Natural killer cell (primary cell): ENCODE data around the gene P4HB. TPM values are rescaled to one million over a fixed set of nuclear protein-coding genes. Genes with fewer than 3 reads are reported as not detected.

Experiments
- ATAC-seq, 3 donors: fragments of 150-1000 bp in 2 of 3; fragments of 200-7000 bp in 1 of 3; cut with Tn5 transposase; 1 replicate in 1 of 3; 2 replicates in 2 of 3; pipeline ENCODE4 v1.10.0; 2021; ENCODE audit warnings: mild to moderate bottlenecking in 2 of 3, moderate library complexity in 2 of 3
- DNase-seq, 2 donors: peaks; one replicate each; pipeline versions ENCODE4 v3.0.0 to v3.0.0-alpha.2; 2013 to 2021; ENCODE audit warnings: mixed read lengths in 1 of 2
- H3K27ac ChIP-seq: one replicate; pipeline ENCODE4 v1.5.1; 2013; ENCODE audit warnings: mild to moderate bottlenecking, low read length
- H3K27me3 ChIP-seq: one replicate; pipeline ENCODE4 v1.6.1; 2013; ENCODE audit warnings: low read length; ENCODE audit not compliant: control insufficient read depth, insufficient read depth
- H3K36me3 ChIP-seq: one replicate; pipeline ENCODE4 v1.6.1; 2013; ENCODE audit warnings: low read length; ENCODE audit not compliant: control insufficient read depth, insufficient read depth
- H3K4me1 ChIP-seq: one replicate; pipeline ENCODE4 v1.6.1; 2013; ENCODE audit warnings: low read length; ENCODE audit not compliant: control insufficient read depth, insufficient read depth
- H3K4me3 ChIP-seq: one replicate; pipeline ENCODE4 v1.5.1; 2013; ENCODE audit warnings: low read length
- H3K9me3 ChIP-seq: one replicate; pipeline ENCODE4 v1.6.1; 2013; ENCODE audit warnings: low read length; ENCODE audit not compliant: control insufficient read depth, insufficient read depth
- H3K27ac Mint-ChIP-seq, 2 donors: one replicate each; pipeline ENCODE4 v1.8.0; 2022; ENCODE audit warnings: mild to moderate bottlenecking in 2 of 2, mixed read lengths in 2 of 2, moderate library complexity in 1 of 2
- H3K27me3 Mint-ChIP-seq, 2 donors: one replicate each; pipeline ENCODE4 v1.8.0; 2022; ENCODE audit warnings: low read depth in 2 of 2, mixed read lengths in 2 of 2
- H3K36me3 Mint-ChIP-seq: one replicate; pipeline ENCODE4 v1.8.0; 2022; ENCODE audit warnings: mixed read lengths
- H3K4me1 Mint-ChIP-seq, 2 donors: one replicate each; pipeline ENCODE4 v1.8.0; 2022; ENCODE audit warnings: mixed read lengths in 2 of 2
- H3K4me3 Mint-ChIP-seq: one replicate; pipeline ENCODE4 v1.8.0; 2022; ENCODE audit warnings: mild to moderate bottlenecking, moderate library complexity, mixed read lengths
- H3K9me3 Mint-ChIP-seq, 2 donors: one replicate each; pipeline ENCODE4 v1.8.0; 2022; ENCODE audit warnings: mixed read lengths in 2 of 2
- CTCF ChIP-seq: fragments of 200-600 bp; IDR thresholded peaks from one replicate; pipeline ENCODE4 v1.8.0; 2022; ENCODE audit warnings: antibody characterized with exemption
- WGBS: methylation state at CpG from one replicate; pipeline ENCODE4 v1.1.7; 2013; ENCODE audit warnings: missing lambda C conversion rate; ENCODE audit not compliant: insufficient coverage; 5-methylcytosine and 5-hydroxymethylcytosine counted together
- intact Hi-C: fragments of 100-400 bp; cut with micrococcal nuclease; formaldehyde crosslinking; loops from one replicate; pipeline ENCODE4 v1.14.2; 2022
- total RNA-seq, 4 donors: library from RNA; stranded (reverse); fragments of 120-200 nt in 1 of 4; gene quantifications; one replicate each; pipeline versions ENCODE4 v1.2.3 to v1.2.4, GENCODE V29; 2013 to 2022

The P4HB gene
- total RNA-seq, 3 donors from 2014 or later (not counting 1 experiment from before 2014, with no cell fraction given), result 334 to 468 (median 386) TPM

- peaks cover 8% of the 10 kb centered on the region for H3K27me3 ChIP-seq
- TF ChIP-seq CTCF, result no peak
- no peaks in the 10 kb centered on the region for H3K9me3 ChIP-seq
- no peak for DNase-seq
- H3K4me1 ChIP-seq, result peaks cover 5% of the 10 kb centered on the region
- peaks cover 20% of the 10 kb centered on the region for H3K36me3 ChIP-seq
- Mint-ChIP-seq H3K27me3 (peaks cover 7 to 8% of the 10 kb centered on the region in 2 donors), H3K27ac (no peak overlapping the region), H3K4me3 (no peak overlapping the region), H3K36me3 (no peaks in the 10 kb centered on the region), H3K4me1 (no peaks in the 10 kb centered on the region), H3K9me3 (no peaks in the 10 kb centered on the region)
- intact Hi-C loops, result no loop called here
- H3K4me3 ChIP-seq, result no peak overlapping the region
- peak in 1 of 3 donors; percentile 4 for ATAC-seq
- H3K27ac ChIP-seq, result no peak overlapping the region
- 56% methylated on average over 21 of the region's 21 CpGs for WGBS
These were observed 41.1 kb upstream of the P4HB start for GRCh38 chr17:81901167-81902022.

- no peaks in the 10 kb centered on the region for H3K9me3 Mint-ChIP-seq
- peaks cover 5% of the 10 kb centered on the region for H3K4me1 ChIP-seq
- H3K9me3 ChIP-seq, result no peaks in the 10 kb centered on the region
- peaks cover 8% of the 10 kb centered on the region for H3K27me3 ChIP-seq
- intact Hi-C loops, result no loop called here
- TF ChIP-seq CTCF, result no peak
- H3K36me3 ChIP-seq, result peaks cover 23% of the 10 kb centered on the region
- peaks cover 7 to 8% of the 10 kb centered on the region in 2 donors for H3K27me3 Mint-ChIP-seq
- ATAC-seq, result no peak
- 91% methylated on average over 18 of the region's 18 CpGs for WGBS
- H3K4me3 ChIP-seq, result no peak overlapping the region
- no peak overlapping the region for H3K4me3 Mint-ChIP-seq
- no peak overlapping the region for H3K27ac ChIP-seq
- DNase-seq, result no peak
- H3K27ac Mint-ChIP-seq, result no peak overlapping the region
- H3K4me1 Mint-ChIP-seq, result no peaks in the 10 kb centered on the region
- no peaks in the 10 kb centered on the region for H3K36me3 Mint-ChIP-seq
These were observed 40.0 kb upstream of the P4HB start for GRCh38 chr17:81900181-81900820.

DNA sequence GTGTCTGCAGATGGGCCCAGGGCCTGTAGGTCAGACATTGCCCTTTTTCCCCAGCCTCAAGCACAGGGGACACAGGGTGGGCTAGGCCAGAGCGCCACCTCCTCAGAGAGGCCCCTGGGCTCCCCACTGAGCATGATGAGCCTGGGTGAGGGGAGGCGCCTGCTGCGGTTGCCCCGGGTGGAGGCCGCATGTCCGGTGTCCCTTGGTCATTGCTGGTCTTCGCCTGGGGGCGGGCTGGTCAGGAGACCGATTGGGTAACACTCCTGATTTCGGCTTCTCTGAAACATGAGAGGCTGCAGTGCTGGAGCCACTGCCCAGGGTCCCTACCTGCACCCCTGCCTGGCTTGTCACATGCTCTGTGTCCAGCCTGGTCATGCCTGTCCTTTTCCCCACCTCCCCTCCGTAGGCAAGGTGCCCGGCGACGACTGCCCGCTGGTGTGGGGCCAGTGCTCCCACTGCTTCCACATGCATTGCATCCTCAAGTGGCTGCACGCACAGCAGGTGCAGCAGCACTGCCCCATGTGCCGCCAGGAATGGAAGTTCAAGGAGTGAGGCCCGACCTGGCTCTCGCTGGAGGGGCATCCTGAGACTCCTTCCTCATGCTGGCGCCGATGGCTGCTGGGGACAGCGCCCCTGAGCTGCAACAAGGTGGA, 39.3 kb upstream of the P4HB start:
- peaks cover 7 to 8% of the 10 kb centered on the region in 2 donors for H3K27me3 Mint-ChIP-seq
- WGBS, result 97% methylated on average over 22 of the region's 22 CpGs
- intact Hi-C loops, result no loop called here
- H3K4me1 Mint-ChIP-seq, result no peaks in the 10 kb centered on the region
- Histone ChIP-seq H3K4me3 (no peak overlapping the region), H3K4me1 (peaks cover 5% of the 10 kb centered on the region), H3K27me3 (peaks cover 8% of the 10 kb centered on the region), H3K36me3 (peaks cover 24% of the 10 kb centered on the region), H3K9me3 (no peaks in the 10 kb centered on the region), H3K27ac (no peak overlapping the region)
- H3K36me3 Mint-ChIP-seq, result no peaks in the 10 kb centered on the region
- no peak overlapping the region for H3K27ac Mint-ChIP-seq
- no peak for TF ChIP-seq CTCF
- no peak for DNase-seq
- no peak for ATAC-seq
- no peaks in the 10 kb centered on the region for H3K9me3 Mint-ChIP-seq
- H3K4me3 Mint-ChIP-seq, result no peak overlapping the region
